Adipose tissue (tissue), 3 donors: ENCODE data around the gene PIAS3. TPM values are rescaled to one million over a fixed set of nuclear protein-coding genes. Genes with fewer than 3 reads are reported as not detected.
"Not testable (repeated sequence)": the region's sequence is repeated elsewhere in the genome, so short reads cannot be mapped to it uniquely, and the experiment has no call there.

ENCODE experiments used
- H3K27ac ChIP-seq: one replicate; pipeline ENCODE4 v1.5.1; 2013; ENCODE audit warnings: low read depth, low read length
- WGBS, 3 donors: extraction: QIAGEN DNeasy Blood & Tissue Kit; methylation state at CpG; one replicate each; pipeline ENCODE4 v1.1.7; 2013; 5-methylcytosine and 5-hydroxymethylcytosine counted together
- polyA plus RNA-seq, 3 donors: library from polyadenylated mRNA; stranded (reverse); fragments of 200-250 nt; gene quantifications; one replicate each; pipeline ENCODE4 v1.2.3, GENCODE V29; 2013
- donor health status: healthy with polysubstance abuse.
- donor health status: Bipolar disorder and iron deficiency.
- donor health status: healthy.

Gene PIAS3
- polyA plus RNA-seq, 3 donors: 12.0 to 21.7 (median 17.4) TPM

DNA sequence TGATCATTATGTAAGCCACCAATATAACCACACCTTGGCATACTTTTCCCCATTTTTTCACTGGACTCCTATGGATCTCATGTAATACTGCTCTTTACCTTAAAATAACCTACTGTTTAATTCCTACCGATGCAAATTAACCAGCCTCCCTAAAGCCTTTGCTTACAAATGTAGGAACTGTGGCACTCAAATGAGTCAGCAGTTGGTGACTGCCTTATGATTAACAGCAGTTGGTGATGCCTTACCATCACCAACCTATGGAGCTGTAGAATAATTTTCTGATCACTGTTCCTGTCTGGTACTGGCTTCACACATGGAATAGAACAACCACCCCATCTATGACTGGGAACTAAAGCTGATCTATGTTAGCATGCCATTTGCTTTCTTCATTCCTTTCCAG is 21.2 kb downstream of the PIAS3 start:
- WGBS, 3 donors: 96 to 100% (median 100%) methylated on average over 1 of the region's 1 CpG
- no peak overlapping the region for H3K27ac ChIP-seq

DNA sequence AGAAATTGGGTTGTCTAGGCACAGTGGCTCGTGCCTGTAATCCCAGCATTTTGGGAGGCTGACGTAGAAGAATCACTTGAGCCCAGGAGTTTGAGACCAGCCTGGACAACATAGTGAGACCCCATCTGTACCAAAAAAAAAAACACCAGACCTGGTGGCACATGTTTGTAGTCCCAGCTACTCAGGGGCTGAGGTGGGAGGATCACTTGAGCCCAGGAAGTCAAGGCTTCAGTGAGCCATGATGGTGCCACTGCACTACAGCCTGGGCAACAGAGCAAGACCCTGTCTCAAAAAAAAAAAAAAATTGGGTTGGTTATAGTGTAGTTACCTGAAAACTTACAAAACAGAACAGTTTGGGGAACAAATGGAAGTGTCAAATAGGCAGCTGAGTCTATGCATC is 28.1 kb downstream of the PIAS3 start:
- not testable (repeated sequence) for H3K27ac ChIP-seq
- WGBS, 3 donors: 95 to 99% (median 97%) methylated on average over 2 of the region's 2 CpGs

DNA sequence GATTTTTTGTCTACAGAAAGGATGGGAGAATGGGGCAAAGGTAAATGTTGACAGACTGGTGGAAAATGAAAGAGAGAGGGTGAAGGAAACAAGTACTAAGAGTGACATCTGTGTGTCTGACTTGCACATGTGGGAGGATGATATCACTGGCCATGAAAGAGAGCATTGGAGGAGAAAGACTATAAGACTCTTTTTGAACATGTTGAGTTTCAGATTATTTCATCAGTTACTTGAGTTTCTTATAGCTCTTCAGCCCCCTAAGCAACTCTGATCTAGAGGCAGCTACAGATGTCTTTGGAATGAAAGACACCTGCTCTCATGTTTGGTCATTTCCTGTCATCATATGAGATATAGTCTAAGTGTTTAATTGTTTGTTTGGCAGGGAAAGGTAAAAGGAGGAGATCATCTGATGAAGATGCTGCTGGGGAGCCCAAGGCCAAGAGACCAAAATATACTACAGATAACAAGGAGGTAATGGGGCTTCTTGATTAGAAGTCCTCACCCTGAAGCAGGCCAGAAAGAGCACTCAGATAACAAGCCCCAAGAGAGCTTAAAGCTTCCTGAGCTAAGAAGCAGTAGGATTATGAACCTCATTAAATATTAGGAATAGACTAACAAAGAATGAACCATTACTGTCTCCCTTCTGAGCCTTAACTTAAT is 30.4 kb downstream of the PIAS3 start:
- H3K27ac ChIP-seq: no peak overlapping the region

DNA sequence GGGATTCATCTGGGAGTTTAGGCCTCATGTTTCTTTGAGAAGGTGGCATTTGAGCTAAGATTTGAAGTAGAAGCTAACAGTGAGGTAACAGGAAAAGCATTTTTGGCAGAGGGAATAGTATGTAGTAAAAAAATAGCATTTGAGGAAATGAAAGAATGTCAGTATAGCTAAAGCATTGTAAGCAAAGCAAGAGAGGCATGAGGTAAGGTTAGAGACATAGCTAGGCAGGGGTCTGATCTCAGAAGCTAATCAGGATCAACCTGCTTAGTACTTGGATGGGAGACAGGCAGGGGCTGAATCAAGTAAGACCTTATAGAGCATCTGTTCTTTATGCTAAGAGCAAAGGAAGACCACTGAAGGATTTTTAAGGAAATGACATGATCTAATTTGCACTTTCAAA is 30.9 kb downstream of the PIAS3 start:
- H3K27ac ChIP-seq: no peak overlapping the region

DNA sequence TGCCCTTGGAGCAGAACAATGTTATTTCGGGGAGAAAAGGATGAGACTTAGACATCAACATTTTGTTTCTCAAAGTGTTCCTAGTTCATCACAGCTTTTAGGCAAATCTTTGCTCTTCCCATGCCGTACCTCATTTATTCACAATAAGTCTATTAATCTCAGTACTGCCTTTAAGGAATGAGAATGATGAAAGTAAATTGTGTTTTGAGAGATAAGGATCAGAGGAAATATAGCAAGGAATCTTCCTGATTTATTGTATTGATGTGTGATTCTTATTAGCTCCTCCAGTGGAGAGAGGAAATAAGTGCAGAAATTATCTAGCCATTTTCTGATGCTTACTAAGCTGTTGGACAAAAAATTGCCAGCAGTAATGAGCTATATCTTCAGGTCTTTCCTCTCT is 32.9 kb downstream of the PIAS3 start:
- no peak overlapping the region for H3K27ac ChIP-seq
- 92 to 95% (median 95%) methylated on average over 2 of the region's 2 CpGs for WGBS, 3 donors

DNA sequence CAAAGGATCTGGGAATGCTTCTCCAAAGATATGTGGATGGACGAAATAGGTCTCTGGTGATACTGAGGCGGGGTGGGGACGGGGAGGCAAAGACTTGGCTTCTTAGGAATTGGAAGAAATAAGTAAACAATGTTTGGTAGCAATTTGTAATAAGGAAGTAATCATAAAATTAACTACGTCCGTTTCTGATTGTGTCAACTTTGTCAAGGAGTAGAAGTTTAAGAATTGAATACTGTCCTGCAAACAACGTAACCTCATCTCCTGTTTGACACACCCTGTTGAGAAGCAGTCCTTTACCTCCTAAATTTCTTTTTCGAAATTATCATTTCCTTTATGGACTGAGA is 34.4 kb downstream of the PIAS3 start:
- 0 to 2% (median 1%) methylated on average over 7 of the region's 7 CpGs for WGBS, 3 donors
- no peak overlapping the region for H3K27ac ChIP-seq

DNA sequence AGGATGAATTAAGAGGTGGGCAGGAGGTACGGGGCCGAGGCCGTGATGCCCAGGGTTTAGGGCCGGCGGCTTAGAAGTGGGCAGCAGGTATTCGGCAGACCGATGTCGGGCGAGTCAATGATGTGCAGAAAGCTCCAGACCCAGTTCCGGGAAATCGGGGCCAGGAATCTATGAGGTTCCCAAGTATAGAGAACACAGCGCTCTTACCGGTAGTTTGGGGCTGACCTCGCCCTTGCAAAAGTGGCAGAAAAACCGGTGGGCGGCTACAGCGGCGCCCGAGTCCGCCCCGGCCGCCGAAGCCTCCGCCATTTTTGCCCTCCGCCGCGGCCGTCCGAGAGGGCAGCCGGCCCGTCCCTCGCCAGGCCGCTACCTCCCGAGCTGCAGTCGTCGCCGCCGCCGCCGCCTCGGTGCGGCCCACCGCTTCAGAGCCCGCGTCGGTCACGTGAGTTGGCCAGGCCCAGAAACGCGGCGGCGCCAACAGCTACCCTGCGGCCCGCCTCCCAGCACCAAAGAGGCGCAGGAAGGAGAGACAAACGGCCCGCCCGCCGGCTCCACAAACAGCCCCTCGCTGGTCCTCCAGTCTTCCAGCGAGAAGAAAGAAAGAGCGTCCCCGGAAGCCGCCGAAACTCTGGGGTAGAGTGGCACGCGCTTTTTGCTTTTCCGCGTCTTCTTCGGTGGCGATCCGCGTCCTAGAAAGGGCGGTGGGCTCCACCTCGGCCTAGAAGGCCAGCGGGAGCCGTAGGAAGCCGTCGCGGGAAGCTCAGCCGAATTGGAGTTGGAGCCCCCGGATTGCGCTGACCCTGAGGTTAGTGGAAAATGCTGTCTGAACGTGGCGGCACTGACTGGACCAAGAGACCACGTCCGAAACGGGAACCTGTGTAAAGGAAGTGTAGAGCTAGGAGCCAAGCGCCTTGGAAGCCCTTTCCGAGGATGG is 35.0 kb downstream of the PIAS3 start, which contains the start of the genes POLR3C and RNF115:
TSS of gene POLR3C (plus strand) at position 636 of the 934 bp plus-strand sequence. CDS start 1,577 bp downstream, outside the sequence.
TSS of gene RNF115 (minus strand) at position 531 of the 934 bp plus-strand sequence. CDS start at position 309, 222 bp downstream.
- 0 to 1% (median 1%) methylated on average over 71 to 89 of the region's 89 CpGs for WGBS, 3 donors

DNA sequence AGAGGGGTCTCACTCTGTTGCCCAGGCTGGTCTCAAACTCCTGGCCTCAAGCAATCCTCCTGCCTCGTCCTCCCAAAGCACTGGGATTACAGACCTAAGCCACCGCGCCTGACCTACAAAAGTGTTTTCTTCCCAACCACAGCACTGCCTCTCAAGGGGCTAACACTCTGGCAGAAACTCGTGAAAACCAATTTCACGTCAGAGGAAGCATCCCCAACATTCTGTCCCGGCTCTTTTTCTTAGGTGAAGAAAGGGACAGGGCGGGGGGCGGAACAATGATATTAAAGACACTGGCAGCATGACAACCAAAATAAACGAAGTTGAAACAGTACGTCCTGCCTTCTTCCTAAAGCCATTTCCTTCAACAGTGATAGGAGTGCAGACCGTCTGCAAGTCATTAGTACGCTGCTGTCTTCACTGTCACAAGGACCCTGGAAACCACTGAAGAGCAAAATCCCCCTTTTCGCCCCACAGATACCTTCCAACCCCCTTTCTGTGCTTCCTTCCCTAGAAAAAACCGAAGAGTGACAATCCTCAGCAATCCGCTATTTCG is 36.0 kb downstream of the PIAS3 start:
- WGBS, 3 donors: 0 to 40% (median 0%) methylated on average over 2 to 4 of the region's 16 CpGs
- H3K27ac ChIP-seq: not testable (repeated sequence)

More for the DNA sequence above, 35.0 kb downstream of the PIAS3 start, which contains the start of the genes POLR3C and RNF115:
- H3K27ac ChIP-seq: peak within 1 kb of the TSS; percentile 1

DNA sequence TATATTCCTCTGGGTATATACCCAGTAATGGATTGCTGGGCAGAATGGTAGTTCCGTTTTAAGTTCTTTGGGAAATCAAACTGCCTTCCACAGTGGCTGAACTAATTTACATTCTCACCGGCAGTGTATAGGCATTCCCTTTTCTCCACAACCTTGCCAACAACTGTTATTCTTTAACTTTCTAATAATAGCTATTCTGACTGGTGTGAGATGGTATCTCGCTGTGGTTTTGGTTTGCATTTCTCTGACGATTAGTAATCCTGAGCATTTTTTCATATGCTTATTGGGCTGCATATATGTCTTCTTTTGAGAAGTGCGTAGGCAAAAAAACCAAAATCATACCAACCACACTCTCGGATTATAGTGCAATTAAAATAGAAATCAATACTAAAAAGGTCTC is 40.8 kb downstream of the PIAS3 start:
- WGBS, 3 donors: 32 to 55% (median 45%) methylated on average over 4 of the region's 6 CpGs

DNA sequence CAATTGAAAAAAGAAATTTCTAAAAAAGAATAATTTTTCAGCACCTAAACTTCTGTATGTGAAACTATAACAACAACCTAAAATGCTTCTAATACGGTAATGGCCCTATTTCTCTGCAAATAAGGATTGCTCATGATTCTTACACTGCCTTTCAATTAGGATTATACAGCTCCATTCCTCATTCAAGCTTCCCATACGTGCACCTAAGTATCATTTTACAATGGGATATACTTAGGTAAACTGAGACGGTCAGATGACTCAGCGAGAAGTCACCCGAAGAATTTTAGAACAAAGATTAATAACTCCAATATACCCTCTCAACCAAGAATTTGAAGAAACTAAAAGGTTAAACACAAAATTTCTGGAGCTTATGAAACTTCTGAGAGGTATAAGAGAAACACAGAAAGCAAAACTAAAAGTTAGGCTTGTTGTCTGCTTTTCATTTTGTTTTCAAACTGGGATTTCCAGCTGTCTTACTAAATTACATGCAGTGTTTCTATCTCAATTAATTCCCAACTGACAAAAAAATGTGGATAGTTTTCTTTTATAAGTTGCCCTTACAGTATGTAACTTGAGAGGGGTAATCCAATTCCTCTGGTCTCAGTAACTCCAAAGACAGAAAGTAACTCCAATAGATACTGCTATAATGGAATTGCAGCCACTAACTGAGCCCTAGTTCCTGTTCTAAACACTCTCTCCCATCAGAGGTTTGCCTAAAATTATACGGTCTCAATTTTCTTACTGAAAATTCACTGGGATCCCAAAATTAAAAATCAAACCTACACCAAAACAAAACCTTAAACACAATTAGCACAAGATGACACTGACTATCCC is 45.7 kb downstream of the PIAS3 start:
- not testable (repeated sequence) for H3K27ac ChIP-seq
- WGBS, 3 donors: 71 to 76% (median 71%) methylated on average over 5 of the region's 6 CpGs

More for the DNA sequence above, 40.8 kb downstream of the PIAS3 start:
- H3K27ac ChIP-seq: not testable (repeated sequence)

DNA sequence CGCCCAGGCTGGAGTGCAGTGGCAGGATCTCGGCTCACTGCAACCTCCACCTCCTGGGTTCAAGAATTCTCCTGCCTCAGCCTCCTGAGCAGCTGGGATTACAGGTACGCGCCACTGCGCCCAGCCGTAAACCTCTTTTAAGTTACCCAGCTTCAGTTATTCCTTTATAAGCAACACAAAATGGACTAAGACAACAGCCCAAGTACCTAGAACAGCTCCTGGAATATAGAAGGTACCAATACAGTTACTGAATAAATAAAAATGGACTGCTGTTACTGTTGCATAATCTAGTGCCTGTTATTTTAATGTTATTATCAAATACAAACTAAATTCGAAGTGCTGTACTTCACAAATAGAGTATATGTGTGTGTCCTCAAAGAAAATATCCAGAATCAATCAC is 52.0 kb downstream of the PIAS3 start:
- 89 to 99% (median 97%) methylated on average over 7 of the region's 7 CpGs for WGBS, 3 donors
- H3K27ac ChIP-seq: no peak overlapping the region

DNA sequence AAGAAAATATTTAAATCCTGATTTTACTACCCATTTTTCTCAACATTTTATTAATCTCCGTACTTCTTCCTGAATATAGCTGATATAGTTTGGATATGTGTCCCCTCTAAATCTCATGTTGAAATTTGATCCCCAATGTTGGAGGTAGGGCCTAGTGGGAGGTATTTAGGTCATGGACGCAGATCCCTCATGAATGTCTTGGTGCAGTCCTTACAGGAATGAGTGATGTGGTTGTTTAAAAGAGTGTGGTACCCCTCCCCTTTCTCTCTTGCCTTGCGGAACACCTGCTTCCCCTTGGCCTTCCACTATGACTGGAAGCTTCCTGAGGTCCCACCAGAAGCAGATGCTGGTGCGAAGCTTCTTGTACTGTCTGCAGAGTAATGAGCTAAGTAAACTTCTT is 52.5 kb downstream of the PIAS3 start:
- WGBS, 3 donors: 94 to 97% (median 96%) methylated on average over 4 of the region's 4 CpGs
- no peak overlapping the region for H3K27ac ChIP-seq

DNA sequence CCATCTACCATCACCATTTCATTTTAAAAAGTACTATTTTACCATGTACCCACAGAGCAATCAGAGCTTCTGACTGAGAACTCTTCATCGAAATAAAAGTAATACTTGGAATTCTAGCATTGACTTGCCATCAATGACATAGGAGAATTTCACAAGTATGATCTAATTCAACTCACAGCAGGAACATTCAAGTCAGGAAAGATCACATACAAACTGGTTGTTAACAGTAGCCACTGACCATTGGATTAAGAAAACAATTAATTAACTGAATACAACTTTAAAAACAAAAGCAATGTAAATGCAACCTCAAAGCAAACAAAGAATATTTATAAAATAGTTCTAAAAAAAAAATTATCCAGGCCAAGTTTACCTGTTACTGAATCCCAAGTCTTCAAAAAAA is 53.8 kb downstream of the PIAS3 start:
- H3K27ac ChIP-seq: no peak overlapping the region
- WGBS, 3 donors: 79 to 93% (median 91%) methylated on average over 1 of the region's 1 CpG

DNA sequence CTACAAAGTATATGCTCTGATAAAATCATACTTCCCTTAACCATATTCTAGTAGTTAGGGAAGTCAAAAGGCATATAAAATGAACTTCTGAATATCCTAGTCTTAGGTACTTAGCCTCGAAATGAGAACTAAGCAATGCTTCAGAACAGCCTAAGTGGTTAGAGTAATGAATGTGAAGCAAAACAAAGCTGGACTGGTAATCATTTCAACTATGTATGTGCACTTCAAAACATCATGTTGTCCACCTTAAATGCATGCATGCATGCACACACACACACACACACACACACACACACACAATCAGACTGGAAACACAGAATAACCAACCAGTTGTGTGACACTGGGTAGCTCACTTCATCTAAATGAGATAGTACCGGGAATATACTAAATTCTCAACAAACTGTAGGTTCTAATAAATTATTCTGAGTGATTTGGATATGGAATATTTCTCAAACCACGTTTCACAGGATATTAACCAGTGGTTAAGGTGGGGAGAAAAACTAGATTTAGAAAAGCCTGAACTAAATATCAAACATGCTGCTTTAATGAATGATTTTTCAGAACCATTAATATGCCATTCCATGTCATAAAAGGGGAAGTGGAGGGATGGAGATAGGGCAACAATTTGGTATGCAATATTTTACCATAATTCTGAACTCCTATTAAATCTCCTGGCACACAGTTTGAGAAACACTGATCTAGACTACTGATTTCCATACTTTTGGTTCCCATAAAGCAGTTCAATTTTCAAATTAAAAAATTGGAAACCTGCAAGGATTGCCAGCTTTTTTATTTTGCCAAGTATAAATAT is 54.4 kb downstream of the PIAS3 start:
- H3K27ac ChIP-seq: no peak overlapping the region
- 50 to 64% (median 57%) methylated on average over 3 of the region's 3 CpGs for WGBS, 3 donors

DNA sequence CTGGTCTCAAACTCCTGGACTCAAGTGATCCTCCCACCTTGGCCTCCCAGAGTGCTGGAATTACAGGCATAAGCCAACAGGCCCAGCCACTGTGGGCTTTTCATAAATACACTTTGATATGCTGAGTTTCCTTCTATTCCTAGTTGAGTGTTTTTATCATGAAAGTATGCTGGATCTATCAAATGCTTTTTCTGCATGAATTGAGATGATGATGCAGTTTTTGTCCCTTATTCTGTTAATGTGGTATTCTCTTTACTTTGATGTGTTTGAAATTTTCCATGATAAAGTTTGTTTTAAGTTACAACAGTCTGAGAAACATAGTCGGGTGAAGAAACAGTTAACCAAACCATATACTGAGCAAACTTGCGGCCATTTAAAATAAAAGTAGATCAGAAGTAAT is 59.1 kb downstream of the PIAS3 start:
- no peak overlapping the region for H3K27ac ChIP-seq
- 88 to 95% (median 94%) methylated on average over 2 of the region's 2 CpGs for WGBS, 3 donors
